ENCODE measurements around the gene RAD52.

Gene RAD52

DNA sequence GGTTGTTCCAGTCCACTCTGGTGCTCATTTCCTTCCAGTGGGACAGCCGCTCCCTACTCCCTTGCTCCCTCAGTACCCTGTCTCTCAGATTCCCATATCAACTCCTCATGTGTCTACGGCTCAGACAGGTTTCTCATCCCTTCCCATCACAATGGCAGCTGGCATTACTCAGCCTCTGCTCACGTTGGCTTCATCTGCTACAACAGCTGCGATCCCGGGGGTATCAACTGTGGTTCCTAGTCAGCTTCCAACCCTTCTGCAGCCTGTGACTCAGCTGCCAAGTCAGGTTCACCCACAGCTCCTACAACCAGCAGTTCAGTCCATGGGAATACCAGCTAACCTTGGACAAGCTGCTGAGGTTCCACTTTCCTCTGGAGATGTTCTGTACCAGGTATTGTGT lies 69.9 kb downstream of the RAD52 start:
- no peak for DNase-seq (ENCODE audit: insufficient read length, low spot score)
- TF ChIP-seq, protein P1, sequence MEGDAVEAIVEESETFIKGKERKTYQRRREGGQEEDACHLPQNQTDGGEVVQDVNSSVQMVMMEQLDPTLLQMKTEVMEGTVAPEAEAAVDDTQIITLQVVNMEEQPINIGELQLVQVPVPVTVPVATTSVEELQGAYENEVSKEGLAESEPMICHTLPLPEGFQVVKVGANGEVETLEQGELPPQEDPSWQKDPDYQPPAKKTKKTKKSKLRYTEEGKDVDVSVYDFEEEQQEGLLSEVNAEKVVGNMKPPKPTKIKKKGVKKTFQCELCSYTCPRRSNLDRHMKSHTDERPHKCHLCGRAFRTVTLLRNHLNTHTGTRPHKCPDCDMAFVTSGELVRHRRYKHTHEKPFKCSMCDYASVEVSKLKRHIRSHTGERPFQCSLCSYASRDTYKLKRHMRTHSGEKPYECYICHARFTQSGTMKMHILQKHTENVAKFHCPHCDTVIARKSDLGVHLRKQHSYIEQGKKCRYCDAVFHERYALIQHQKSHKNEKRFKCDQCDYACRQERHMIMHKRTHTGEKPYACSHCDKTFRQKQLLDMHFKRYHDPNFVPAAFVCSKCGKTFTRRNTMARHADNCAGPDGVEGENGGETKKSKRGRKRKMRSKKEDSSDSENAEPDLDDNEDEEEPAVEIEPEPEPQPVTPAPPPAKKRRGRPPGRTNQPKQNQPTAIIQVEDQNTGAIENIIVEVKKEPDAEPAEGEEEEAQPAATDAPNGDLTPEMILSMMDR (IDR thresholded peaks at IDR 0.05; ENCODE audit: insufficient read depth, missing control alignments), result no peak
- FAIRE-seq, result no peak

DNA sequence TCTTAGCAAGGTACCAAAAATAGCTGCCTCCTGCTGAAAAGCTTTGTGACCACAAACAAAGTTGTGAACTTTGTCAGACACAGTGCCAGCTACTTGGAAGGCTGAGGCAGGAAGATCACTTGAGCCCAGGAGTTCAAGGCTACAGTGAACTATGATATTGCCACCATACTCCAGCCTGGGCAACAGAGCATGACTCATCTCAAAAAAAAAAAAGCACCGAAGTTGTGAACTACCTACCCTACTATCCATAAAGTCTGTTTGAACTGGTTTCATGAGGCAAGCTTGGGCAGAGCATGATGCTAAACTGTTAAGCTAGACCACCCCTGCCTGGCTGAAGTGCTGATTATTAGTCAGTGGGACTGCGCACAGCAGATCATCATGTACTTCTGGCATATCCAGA lies 75.5 kb downstream of the RAD52 start:
- FAIRE-seq, result no peak
- DNase-seq (ENCODE audit: insufficient read length, low spot score), result no peak

DNA sequence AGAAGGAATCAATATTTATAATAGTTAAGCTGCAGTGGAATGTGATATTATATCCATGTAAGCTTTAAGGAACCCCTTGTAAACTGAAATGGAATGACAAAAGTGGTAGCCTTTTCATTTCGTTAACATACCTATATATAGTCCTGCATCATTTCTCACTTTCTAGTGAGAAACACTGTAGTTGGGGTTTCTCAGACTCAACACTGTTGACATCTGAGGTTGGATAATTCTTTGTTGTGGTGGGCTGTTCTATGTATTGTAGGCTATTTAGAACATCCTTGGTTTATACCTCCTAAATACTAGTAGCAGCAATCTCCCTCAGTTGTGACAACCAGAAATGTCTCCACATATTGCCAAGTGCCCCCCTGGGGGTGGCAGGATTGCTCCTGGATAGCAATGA lies 79.1 kb downstream of the RAD52 start:
- FAIRE-seq, result no peak

More for the DNA sequence above, 75.5 kb downstream of the RAD52 start:
- TF ChIP-seq, protein P1 (IDR thresholded peaks at IDR 0.05; ENCODE audit: insufficient read depth, missing control alignments), result no peak

DNA sequence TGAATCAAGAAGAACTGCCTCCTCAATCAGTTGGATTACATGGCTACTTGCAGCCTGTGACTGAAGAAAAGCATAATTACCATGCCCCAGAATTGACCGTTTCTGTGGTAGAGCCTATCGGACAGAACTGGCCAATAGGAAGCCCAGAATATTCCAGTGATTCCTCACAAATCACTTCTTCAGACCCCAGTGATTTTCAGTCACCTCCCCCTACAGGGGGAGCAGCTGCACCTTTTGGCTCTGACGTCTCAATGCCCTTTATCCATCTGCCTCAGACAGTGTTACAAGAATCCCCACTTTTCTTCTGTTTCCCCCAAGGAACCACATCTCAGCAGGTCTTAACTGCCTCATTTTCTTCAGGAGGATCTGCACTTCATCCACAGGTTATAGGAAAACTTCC lies 80.8 kb downstream of the RAD52 start:
- DNase-seq (ENCODE audit: insufficient read length, low spot score) (no peak), FAIRE-seq (no peak)
- TF ChIP-seq, protein P1 (IDR thresholded peaks at IDR 0.05; ENCODE audit: insufficient read depth, missing control alignments), result peak; percentile 5

More for the DNA sequence above, 79.1 kb downstream of the RAD52 start:
- TF ChIP-seq, protein P1 (IDR thresholded peaks at IDR 0.05; ENCODE audit: insufficient read depth, missing control alignments), result no peak
- no peak for DNase-seq (ENCODE audit: insufficient read length, low spot score)

DNA sequence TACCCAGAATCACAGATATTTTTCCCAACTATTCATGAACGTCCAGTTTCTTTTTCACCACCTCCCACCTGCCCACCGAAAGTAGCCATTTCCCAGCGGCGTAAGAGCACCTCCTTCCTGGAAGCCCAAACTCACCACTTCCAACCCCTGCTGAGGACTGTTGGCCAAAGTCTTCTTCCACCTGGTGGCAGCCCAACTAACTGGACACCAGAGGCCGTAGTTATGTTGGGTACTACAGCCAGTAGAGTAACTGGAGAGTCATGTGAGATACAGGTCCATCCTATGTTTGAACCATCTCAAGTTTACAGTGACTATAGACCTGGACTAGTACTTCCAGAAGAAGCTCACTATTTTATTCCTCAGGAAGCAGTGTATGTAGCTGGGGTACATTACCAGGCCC lies 81.6 kb downstream of the RAD52 start:
- no peak for DNase-seq (ENCODE audit: insufficient read length, low spot score)
- FAIRE-seq, result no peak

DNA sequence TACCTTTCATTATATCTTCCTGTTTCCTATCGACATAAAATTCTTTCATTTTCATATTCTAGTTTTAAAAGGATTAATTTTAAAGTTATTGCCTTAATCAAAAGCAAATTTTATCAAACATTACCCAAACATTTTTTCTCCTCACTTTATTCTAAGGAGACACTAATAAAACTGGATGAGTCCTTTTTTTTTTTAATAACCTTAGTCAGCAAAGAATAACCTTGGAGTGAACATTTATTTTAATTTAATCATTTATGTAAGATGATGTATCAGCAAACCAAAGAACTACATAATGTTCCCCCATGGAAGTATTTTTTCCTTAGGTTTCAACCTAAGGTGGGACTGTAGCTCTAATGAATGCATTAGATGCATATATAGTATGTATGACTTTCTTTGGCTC lies 83.9 kb downstream of the RAD52 start:
- TF ChIP-seq, protein P1 (IDR thresholded peaks at IDR 0.05; ENCODE audit: insufficient read depth, missing control alignments), result no peak
- no peak for FAIRE-seq
- no peak for DNase-seq (ENCODE audit: insufficient read length, low spot score)

More for the DNA sequence above, 81.6 kb downstream of the RAD52 start:
- TF ChIP-seq, protein P1 (IDR thresholded peaks at IDR 0.05; ENCODE audit: insufficient read depth, missing control alignments), result no peak

DNA sequence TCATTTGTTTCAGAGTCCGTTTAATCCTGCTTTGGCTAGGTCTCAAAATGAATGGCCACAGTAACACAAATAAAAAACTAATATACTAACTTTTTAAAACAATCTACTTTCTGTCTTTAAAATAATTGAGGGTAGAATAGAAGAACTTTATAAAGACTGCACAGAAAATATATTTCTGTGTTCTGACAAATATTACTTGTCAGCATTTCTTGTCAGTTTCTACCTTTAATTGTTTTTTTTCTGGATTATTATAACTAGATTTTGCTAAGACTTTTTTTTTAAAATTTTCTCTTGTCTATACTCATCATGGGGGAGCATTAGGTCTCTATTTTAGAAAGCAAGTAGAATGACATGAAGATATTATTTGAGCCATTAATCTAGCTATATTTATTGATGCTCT lies 86.2 kb downstream of the RAD52 start:
- DNase-seq (ENCODE audit: insufficient read length, low spot score) (no peak), FAIRE-seq (no peak)
- TF ChIP-seq, protein P1 (IDR thresholded peaks at IDR 0.05; ENCODE audit: insufficient read depth, missing control alignments), result no peak
